Endothelial cell of umbilical vein (primary cell): Measurements from ENCODE around the gene USP47.

Experiments used
- GATA2 ChIP-seq: IDR thresholded peaks from 2 replicates; pipeline ENCODE4 v1.7.0; 2011; ENCODE audit warnings: low read depth, mild to moderate bottlenecking, moderate library complexity, mixed read lengths, low read length; ENCODE audit not compliant: insufficient read length, insufficient read depth
- MYC ChIP-seq: IDR thresholded peaks from one replicate; pipeline ENCODE4 v1.6.1; 2011; ENCODE audit warnings: mild to moderate bottlenecking, low read depth, low read length
- POLR2A ChIP-seq: IDR thresholded peaks from 2 replicates; pipeline ENCODE4 v1.6.1; 2012; ENCODE audit warnings: low read depth, mild to moderate bottlenecking, control low read depth, low read length
- POLR2AphosphoS5 ChIP-seq: IDR thresholded peaks from 2 replicates; pipeline ENCODE4 v1.6.1; 2012; ENCODE audit warnings: low read depth, mild to moderate bottlenecking, control low read depth, low read length, moderate library complexity; ENCODE audit not compliant: insufficient read depth
- TF ChIP-seq, protein P1 (sequence below), 2 donors: IDR thresholded peaks; 1 replicate in 1 of 2; 2 replicates in 1 of 2; pipeline ENCODE4 v1.5.1; 2011; ENCODE audit warnings: low read length in 2 of 2, mild to moderate bottlenecking in 2 of 2, moderate library complexity in 2 of 2, control low read depth in 1 of 2, inconsistent platforms in 1 of 2, low read depth in 1 of 2; ENCODE audit not compliant: insufficient read depth in 1 of 2; ENCODE audit errors: extremely low read depth in 1 of 2

DNA sequence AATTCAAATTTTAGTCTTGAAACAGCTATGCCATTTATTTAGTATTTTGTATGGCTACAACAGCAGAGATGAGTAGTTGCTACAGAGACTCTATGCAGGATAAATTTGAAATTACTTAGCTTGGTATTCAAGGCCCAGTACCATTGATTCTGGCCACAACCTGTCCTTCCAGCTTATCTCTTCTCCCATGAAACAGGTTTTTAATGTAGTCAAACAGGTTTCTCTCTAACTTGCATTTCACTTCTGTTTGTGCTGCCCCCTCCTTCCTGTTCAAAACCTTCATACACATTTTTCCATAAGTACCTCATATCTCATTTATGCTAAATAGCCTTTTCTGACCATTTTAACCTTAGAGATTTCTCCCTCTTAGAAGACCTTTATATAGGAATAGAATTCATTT, 3.3 kb downstream of the USP47 start:
- TF ChIP-seq POLR2AphosphoS5 (no peak), MYC (no peak), GATA2 (no peak), POLR2A (no peak)
- TF ChIP-seq, protein P1, sequence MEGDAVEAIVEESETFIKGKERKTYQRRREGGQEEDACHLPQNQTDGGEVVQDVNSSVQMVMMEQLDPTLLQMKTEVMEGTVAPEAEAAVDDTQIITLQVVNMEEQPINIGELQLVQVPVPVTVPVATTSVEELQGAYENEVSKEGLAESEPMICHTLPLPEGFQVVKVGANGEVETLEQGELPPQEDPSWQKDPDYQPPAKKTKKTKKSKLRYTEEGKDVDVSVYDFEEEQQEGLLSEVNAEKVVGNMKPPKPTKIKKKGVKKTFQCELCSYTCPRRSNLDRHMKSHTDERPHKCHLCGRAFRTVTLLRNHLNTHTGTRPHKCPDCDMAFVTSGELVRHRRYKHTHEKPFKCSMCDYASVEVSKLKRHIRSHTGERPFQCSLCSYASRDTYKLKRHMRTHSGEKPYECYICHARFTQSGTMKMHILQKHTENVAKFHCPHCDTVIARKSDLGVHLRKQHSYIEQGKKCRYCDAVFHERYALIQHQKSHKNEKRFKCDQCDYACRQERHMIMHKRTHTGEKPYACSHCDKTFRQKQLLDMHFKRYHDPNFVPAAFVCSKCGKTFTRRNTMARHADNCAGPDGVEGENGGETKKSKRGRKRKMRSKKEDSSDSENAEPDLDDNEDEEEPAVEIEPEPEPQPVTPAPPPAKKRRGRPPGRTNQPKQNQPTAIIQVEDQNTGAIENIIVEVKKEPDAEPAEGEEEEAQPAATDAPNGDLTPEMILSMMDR (IDR thresholded peaks at IDR 0.05; ENCODE audit: extremely low read depth in 1 of 2, insufficient read depth in 1 of 2, low read depth in 1 of 2, low read length in 2 of 2): no peak
